MM.1S (cell line): ENCODE measurements around the gene MRTFA.

Experiments
- DNase-seq: peaks from one replicate; pipeline ENCODE4 v3.0.0-alpha.2; 2015
- H2AFZ ChIP-seq: fragments of 300-600 bp; sonication (generic); 2 replicates; pipeline ENCODE4 v1.6.0; 2016; ENCODE audit warnings: antibody characterized with exemption, low read length
- H3F3A ChIP-seq: fragments of 300-600 bp; sonication (generic); 2 replicates; pipeline ENCODE4 v1.6.1; 2016; ENCODE audit warnings: mild to moderate bottlenecking, antibody characterized with exemption, low read length, moderate library complexity, mixed read lengths; ENCODE audit not compliant: insufficient read depth
- H3K27ac ChIP-seq: fragments of 300-600 bp; sonication (generic); 2 replicates; pipeline ENCODE4 v1.5.1; 2016; ENCODE audit warnings: mild to moderate bottlenecking, low read length
- H3K27me3 ChIP-seq: fragments of 300-600 bp; sonication (generic); replicated peaks from 2 replicates; pipeline ENCODE4 v1.6.0; 2016; ENCODE audit warnings: low read length; ENCODE audit not compliant: insufficient read depth
- H3K36me3 ChIP-seq: fragments of 300-600 bp; sonication (generic); replicated peaks from 2 replicates; pipeline ENCODE4 v1.6.1; 2016; ENCODE audit warnings: mild to moderate bottlenecking, low read length, mixed read lengths; ENCODE audit not compliant: insufficient read depth
- H3K4me1 ChIP-seq: fragments of 300-600 bp; sonication (generic); 2 replicates; pipeline ENCODE4 v1.6.1; 2016; ENCODE audit warnings: low read length, mixed read lengths
- H3K4me2 ChIP-seq: fragments of 300-600 bp; sonication (generic); 2 replicates; pipeline ENCODE4 v1.6.0; 2016; ENCODE audit warnings: low read depth, low read length
- H3K4me3 ChIP-seq: fragments of 300-600 bp; sonication (generic); 2 replicates; pipeline ENCODE4 v1.5.1; 2016; ENCODE audit warnings: low read length, mixed read lengths
- H3K79me2 ChIP-seq: fragments of 300-600 bp; sonication (generic); 2 replicates; pipeline ENCODE4 v1.6.1; 2016; ENCODE audit warnings: mixed run types, low read length, mixed read lengths
- H3K9ac ChIP-seq: fragments of 300-600 bp; sonication (generic); 2 replicates; pipeline ENCODE4 v1.6.1; 2016; ENCODE audit warnings: low read length, mixed read lengths
- H3K9me2 ChIP-seq: fragments of 300-600 bp; sonication (generic); replicated peaks from 2 replicates; pipeline ENCODE4 v1.6.1; 2016; ENCODE audit warnings: mild to moderate bottlenecking, low read length, mixed read lengths; ENCODE audit not compliant: insufficient read depth
- H3K9me3 ChIP-seq: fragments of 300-600 bp; sonication (generic); replicated peaks from 2 replicates; pipeline ENCODE4 v1.6.1; 2016; ENCODE audit warnings: mild to moderate bottlenecking, low read length, mixed read lengths; ENCODE audit not compliant: insufficient read depth
- H4K20me1 ChIP-seq: fragments of 300-600 bp; sonication (generic); 2 replicates; pipeline ENCODE4 v1.6.1; 2016; ENCODE audit warnings: mild to moderate bottlenecking, low read length, moderate library complexity, mixed read lengths; ENCODE audit not compliant: insufficient read depth
- CTCF ChIP-seq: fragments of 300-600 bp; sonication (generic); IDR thresholded peaks from 2 replicates; pipeline ENCODE4 v1.5.1; 2016; ENCODE audit warnings: antibody characterized with exemption, low read length, mixed read lengths
- EZH2 ChIP-seq: fragments of 300-600 bp; sonication (generic); optimal IDR thresholded peaks from 2 replicates; pipeline ENCODE3; 2017; ENCODE audit warnings: low read depth, mild to moderate bottlenecking, antibody characterized with exemption, low read length, mixed read lengths
- EZH2phosphoT487 ChIP-seq: fragments of 300-600 bp; sonication (generic); IDR thresholded peaks from 2 replicates; pipeline ENCODE4 v1.6.1; 2018; ENCODE audit warnings: antibody characterized with exemption, low read length

The MRTFA gene

GRCh38 chr22:40394607-40395006, 241.9 kb downstream of the MRTFA start:
- no peak overlapping the region for H3K27ac ChIP-seq
- DNase-seq, result no peak
- no peak overlapping the region for H3K4me2 ChIP-seq
- TF ChIP-seq EZH2 (no peak), CTCF (no peak), EZH2phosphoT487 (no peak)
- H3K79me2 ChIP-seq, result no peaks in the 10 kb centered on the region
- no peaks in the 10 kb centered on the region for H3K27me3 ChIP-seq
- no peaks in the 10 kb centered on the region for H3K9me3 ChIP-seq
- no peaks in the 10 kb centered on the region for H4K20me1 ChIP-seq
- no peak overlapping the region for H3K9ac ChIP-seq
- no peak overlapping the region for H2AFZ ChIP-seq
- no peaks in the 10 kb centered on the region for H3F3A ChIP-seq
- H3K4me1 ChIP-seq, result no peaks in the 10 kb centered on the region
- no peak overlapping the region for H3K4me3 ChIP-seq
- H3K9me2 ChIP-seq, result no peaks in the 10 kb centered on the region
- H3K36me3 ChIP-seq, result no peaks in the 10 kb centered on the region

GRCh38 chr22:40392618-40393017, 243.9 kb downstream of the MRTFA start:
- no peak for DNase-seq
- H4K20me1 ChIP-seq, result no peaks in the 10 kb centered on the region
- no peaks in the 10 kb centered on the region for H3F3A ChIP-seq
- no peak overlapping the region for H2AFZ ChIP-seq
- no peaks in the 10 kb centered on the region for H3K4me1 ChIP-seq
- no peaks in the 10 kb centered on the region for H3K9me2 ChIP-seq
- H3K27me3 ChIP-seq, result no peaks in the 10 kb centered on the region
- no peak for TF ChIP-seq EZH2
- no peak for TF ChIP-seq EZH2phosphoT487
- TF ChIP-seq CTCF, result no peak
- H3K4me3 ChIP-seq, result no peak overlapping the region
- H3K9me3 ChIP-seq, result no peaks in the 10 kb centered on the region
- no peak overlapping the region for H3K27ac ChIP-seq
- no peaks in the 10 kb centered on the region for H3K36me3 ChIP-seq
- H3K4me2 ChIP-seq, result no peak overlapping the region
- H3K79me2 ChIP-seq, result peaks cover 10% of the 10 kb centered on the region; the same call in 1 of the 2 replicates
- no peak overlapping the region for H3K9ac ChIP-seq

- H3K79me2 ChIP-seq, result peaks cover 19% of the 10 kb centered on the region
- no peak for TF ChIP-seq EZH2
- no peak for TF ChIP-seq EZH2phosphoT487
- TF ChIP-seq CTCF, result no peak
- no peak overlapping the region for H3K4me3 ChIP-seq
- no peak for DNase-seq
- no peaks in the 10 kb centered on the region for H3K36me3 ChIP-seq
- H2AFZ ChIP-seq, result no peak overlapping the region
- no peaks in the 10 kb centered on the region for H3K9me3 ChIP-seq
- no peaks in the 10 kb centered on the region for H3K4me1 ChIP-seq
- no peak overlapping the region for H3K4me2 ChIP-seq
- no peak overlapping the region for H3K9ac ChIP-seq
- no peaks in the 10 kb centered on the region for H3K9me2 ChIP-seq
- H3K27me3 ChIP-seq, result no peaks in the 10 kb centered on the region
- H4K20me1 ChIP-seq, result no peaks in the 10 kb centered on the region
- no peaks in the 10 kb centered on the region for H3F3A ChIP-seq
- no peak overlapping the region for H3K27ac ChIP-seq
These were observed 245.1 kb downstream of the MRTFA start for GRCh38 chr22:40391417-40391816.
